PFSK-1 (cell line): Measurements from ENCODE around the gene C3orf49.

Source experiments
- FOXP2 ChIP-seq: optimal IDR thresholded peaks from 2 replicates; pipeline ENCODE3; 2011; ENCODE audit warnings: borderline replicate concordance, control low read depth, inconsistent platforms; ENCODE audit not compliant: insufficient read depth; ENCODE audit errors: extremely low read length, extremely low read depth
- POLR2AphosphoS5 ChIP-seq: IDR thresholded peaks from 2 replicates; pipeline ENCODE4 v1.6.1; 2012; ENCODE audit warnings: low read depth, mild to moderate bottlenecking, control low read depth, low read length, moderate library complexity
- REST ChIP-seq, 2 experiments: IDR thresholded peaks; 2 replicates each; pipeline versions ENCODE4 v1.6.1 to v1.8.0; 2011 to 2012; ENCODE audit warnings: low read depth in 2 of 2, low read length in 2 of 2, control low read depth in 1 of 2, inconsistent platforms in 1 of 2, mild to moderate bottlenecking in 1 of 2, moderate library complexity in 1 of 2; ENCODE audit not compliant: insufficient read depth in 1 of 2
- SIN3A ChIP-seq: IDR thresholded peaks from 2 replicates; pipeline ENCODE4 v1.6.1; 2012; ENCODE audit warnings: mild to moderate bottlenecking, low read length, moderate library complexity, borderline replicate concordance; ENCODE audit not compliant: insufficient read depth
- TAF1 ChIP-seq: IDR thresholded peaks from 2 replicates; pipeline ENCODE4 v1.6.1; 2012; ENCODE audit warnings: low read length, control low read depth, borderline replicate concordance; ENCODE audit not compliant: insufficient read depth

The C3orf49 gene

GRCh38 chr3:63862804-63863149, 43.7 kb downstream of the C3orf49 start:
- no peak for TF ChIP-seq REST (IDR thresholded peaks at IDR 0.05; ENCODE audit: insufficient read depth in 1 of 2, low read depth in 2 of 2, low read length in 2 of 2)
- no peak for TF ChIP-seq POLR2AphosphoS5
- no peak for TF ChIP-seq FOXP2
- TF ChIP-seq TAF1: no peak
- TF ChIP-seq SIN3A: no peak

DNA sequence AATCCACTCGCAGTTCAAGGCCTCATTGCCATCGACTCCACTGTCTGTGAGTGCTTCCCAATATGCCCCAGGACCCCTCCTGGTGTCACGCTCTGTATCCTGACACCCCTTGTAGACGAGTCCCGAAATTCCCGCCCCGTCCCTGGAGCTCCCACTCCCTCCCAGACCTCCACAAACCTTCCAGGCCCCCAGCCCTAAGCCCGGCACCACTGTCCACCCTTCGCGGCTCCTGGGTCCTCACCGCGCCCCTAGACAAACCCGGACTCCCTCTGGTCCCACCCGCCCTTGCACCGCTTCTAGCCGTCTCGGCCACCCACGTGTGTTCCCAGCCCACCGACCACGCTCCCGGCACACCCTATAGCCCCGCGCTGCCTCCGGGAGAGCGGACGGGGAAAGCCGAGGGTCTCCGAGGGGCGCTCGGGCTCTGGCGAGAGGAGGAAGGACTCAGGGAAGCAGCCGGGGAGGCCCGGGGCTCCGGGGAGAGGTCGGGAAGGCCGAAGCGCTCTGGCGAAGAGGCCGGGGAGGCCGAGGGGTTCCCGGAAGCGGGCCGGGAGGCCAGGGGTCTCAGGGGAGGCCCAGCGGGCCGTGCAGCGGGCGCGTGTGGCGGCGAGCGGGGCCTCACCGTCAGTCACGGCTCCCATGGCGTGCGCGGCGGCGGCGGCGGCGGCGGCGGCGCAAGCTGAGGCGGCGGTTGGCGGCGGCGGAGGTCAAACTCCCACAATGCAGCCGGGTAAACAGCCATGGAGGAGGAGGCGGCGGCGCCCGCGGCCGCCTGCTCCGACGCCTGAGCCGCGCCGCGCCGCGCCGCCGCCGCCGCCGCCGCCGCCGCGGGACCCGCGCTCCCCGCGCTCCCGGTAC, 44.3 kb downstream of the C3orf49 start, which contains the start of the genes ATXN7 and THOC7:
Gene ATXN7, plus strand, starts transcription at position 718 of the 858 bp plus-strand sequence. CDS start 48,732 bp downstream, outside the sequence.
Gene THOC7, minus strand, starts transcription at position 656 of the 858 bp plus-strand sequence. Its CDS starts 15 bp downstream, at position 641.
- TF ChIP-seq REST (IDR thresholded peaks at IDR 0.05; ENCODE audit: insufficient read depth in 1 of 2, low read depth in 2 of 2, low read length in 2 of 2): no peak
- TF ChIP-seq POLR2AphosphoS5: no peak
- TF ChIP-seq TAF1: 0 out of 2 replicates have a peak, but pooled peaks have one; percentile 31
- TF ChIP-seq SIN3A: no peak
- peak; percentile 12 for TF ChIP-seq FOXP2

- no peak for TF ChIP-seq TAF1
- no peak for TF ChIP-seq SIN3A
- TF ChIP-seq FOXP2: no peak
- TF ChIP-seq POLR2AphosphoS5: no peak
- TF ChIP-seq REST (IDR thresholded peaks at IDR 0.05; ENCODE audit: insufficient read depth in 1 of 2, low read depth in 2 of 2, low read length in 2 of 2): no peak
Measured at GRCh38 chr3:63864008-63864964, 45.2 kb downstream of the C3orf49 start.

DNA sequence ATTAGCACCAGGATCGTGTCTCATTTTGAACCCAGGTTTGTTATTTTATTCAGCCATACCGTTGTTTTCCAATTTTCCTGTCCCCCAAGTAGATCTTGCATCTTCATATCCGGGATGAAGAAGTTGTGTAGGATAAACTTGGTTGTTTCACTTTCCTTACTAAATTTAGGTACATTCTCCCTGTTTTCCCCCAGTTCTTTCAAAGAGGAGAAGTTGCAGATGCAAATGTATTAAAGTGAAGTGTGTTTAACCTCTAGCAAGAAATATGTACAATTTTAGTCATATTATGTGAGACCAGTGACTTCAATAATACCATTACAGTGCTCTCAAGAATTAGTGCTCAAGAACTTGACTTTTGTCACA, 45.8 kb downstream of the C3orf49 start:
- TF ChIP-seq FOXP2 (no peak), SIN3A (no peak)

DNA sequence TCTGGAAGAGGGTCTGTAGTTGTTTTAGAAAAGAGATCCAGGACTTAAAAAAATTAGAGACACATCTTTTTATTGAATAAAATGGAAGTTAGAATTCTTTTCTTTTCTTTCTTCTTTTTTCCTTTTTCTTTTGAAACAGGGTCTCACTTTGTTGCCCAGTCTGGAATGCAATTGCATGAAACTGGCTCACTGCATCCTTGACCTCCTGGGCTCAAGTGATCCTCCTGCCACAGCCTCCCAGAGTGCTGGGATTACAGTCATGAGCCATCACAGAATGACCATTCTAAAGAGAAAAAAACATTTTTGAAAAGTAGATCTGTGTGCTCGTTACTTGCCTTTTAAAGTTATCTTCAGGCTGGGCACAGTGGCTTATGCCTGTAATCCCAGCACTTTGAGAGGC, 48.1 kb downstream of the C3orf49 start:
- TF ChIP-seq TAF1 (no peak), POLR2AphosphoS5 (no peak), FOXP2 (no peak), REST (IDR thresholded peaks at IDR 0.05; ENCODE audit: insufficient read depth in 1 of 2, low read depth in 2 of 2, low read length in 2 of 2) (no peak), SIN3A (no peak)
